22Rv1 (cell line): ENCODE measurements around the gene PAMR1.

Experiments used
- ZFX ChIP-seq: fragments of 450-650 bp; IDR thresholded peaks from 2 replicates; pipeline ENCODE4 v1.6.1; 2017; ENCODE audit warnings: antibody characterized with exemption, borderline replicate concordance
- TF ChIP-seq, protein P1 (sequence below): fragments of 450-650 bp; IDR thresholded peaks from 2 replicates; pipeline ENCODE4 v1.5.1; 2017; ENCODE audit warnings: mild to moderate bottlenecking

GRCh38 chr11:35500744-35501143 lies 24.7 kb downstream of the PAMR1 start:
- TF ChIP-seq, protein P1, sequence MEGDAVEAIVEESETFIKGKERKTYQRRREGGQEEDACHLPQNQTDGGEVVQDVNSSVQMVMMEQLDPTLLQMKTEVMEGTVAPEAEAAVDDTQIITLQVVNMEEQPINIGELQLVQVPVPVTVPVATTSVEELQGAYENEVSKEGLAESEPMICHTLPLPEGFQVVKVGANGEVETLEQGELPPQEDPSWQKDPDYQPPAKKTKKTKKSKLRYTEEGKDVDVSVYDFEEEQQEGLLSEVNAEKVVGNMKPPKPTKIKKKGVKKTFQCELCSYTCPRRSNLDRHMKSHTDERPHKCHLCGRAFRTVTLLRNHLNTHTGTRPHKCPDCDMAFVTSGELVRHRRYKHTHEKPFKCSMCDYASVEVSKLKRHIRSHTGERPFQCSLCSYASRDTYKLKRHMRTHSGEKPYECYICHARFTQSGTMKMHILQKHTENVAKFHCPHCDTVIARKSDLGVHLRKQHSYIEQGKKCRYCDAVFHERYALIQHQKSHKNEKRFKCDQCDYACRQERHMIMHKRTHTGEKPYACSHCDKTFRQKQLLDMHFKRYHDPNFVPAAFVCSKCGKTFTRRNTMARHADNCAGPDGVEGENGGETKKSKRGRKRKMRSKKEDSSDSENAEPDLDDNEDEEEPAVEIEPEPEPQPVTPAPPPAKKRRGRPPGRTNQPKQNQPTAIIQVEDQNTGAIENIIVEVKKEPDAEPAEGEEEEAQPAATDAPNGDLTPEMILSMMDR, result no peak
- TF ChIP-seq ZFX, result no peak
